Smooth muscle cell (in vitro differentiated cells): ENCODE data around the gene UQCRH. TPM values are rescaled to one million over a fixed set of nuclear protein-coding genes. Genes with fewer than 3 reads are reported as not detected.
A peak's percentile ranks its signal among the peaks of the same experiment; 100 is the strongest.

Source experiments
- DNase-seq: peaks from one replicate; lab custom pipeline; 2025; ENCODE audit not compliant: unreplicated experiment; lab: John Stamatoyannopoulos, UW
- H2AFZ ChIP-seq: fragments of 200-600 bp; sonication (generic); 2 replicates; pipeline ENCODE4 v1.6.0; 2016; ENCODE audit warnings: antibody characterized with exemption, low read depth, mild to moderate bottlenecking
- H3F3A ChIP-seq: fragments of 200-600 bp; sonication (generic); 2 replicates; pipeline ENCODE4 v1.6.0; 2017; ENCODE audit warnings: antibody characterized with exemption, low read depth
- H3K27ac ChIP-seq: fragments of 200-600 bp; sonication (generic); 2 replicates; pipeline ENCODE4 v1.5.1; 2016; ENCODE audit warnings: low read depth, mild to moderate bottlenecking
- H3K27me3 ChIP-seq: fragments of 200-600 bp; sonication (generic); 2 replicates; pipeline ENCODE4 v1.6.1; 2016; ENCODE audit warnings: low read depth, mild to moderate bottlenecking
- H3K36me3 ChIP-seq: fragments of 200-600 bp; sonication (generic); 2 replicates; pipeline ENCODE4 v1.5.1; 2016; ENCODE audit warnings: low read depth
- H3K4me1 ChIP-seq: fragments of 200-600 bp; sonication (generic); 2 replicates; pipeline ENCODE4 v1.5.1; 2016; ENCODE audit warnings: low read depth
- H3K4me2 ChIP-seq: fragments of 200-600 bp; sonication (generic); 2 replicates; pipeline ENCODE4 v1.6.0; 2016; ENCODE audit warnings: mild to moderate bottlenecking
- H3K4me3 ChIP-seq: fragments of 200-600 bp; sonication (generic); 2 replicates; pipeline ENCODE4 v1.5.1; 2016; ENCODE audit warnings: mild to moderate bottlenecking
- H3K79me2 ChIP-seq: fragments of 200-600 bp; sonication (generic); 2 replicates; pipeline ENCODE4 v1.6.0; 2016; ENCODE audit warnings: low read depth, mild to moderate bottlenecking
- H3K9ac ChIP-seq: fragments of 200-600 bp; sonication (generic); 2 replicates; pipeline ENCODE4 v1.6.0; 2016; ENCODE audit warnings: low read depth
- H3K9me3 ChIP-seq: fragments of 200-600 bp; sonication (generic); replicated peaks from 2 replicates; pipeline ENCODE4 v1.5.1; 2016; ENCODE audit warnings: low read depth
- H4K20me1 ChIP-seq: fragments of 200-600 bp; sonication (generic); 2 replicates; pipeline ENCODE4 v1.6.0; 2016; ENCODE audit warnings: low read depth
- CTCF ChIP-seq: fragments of 200-600 bp; sonication (generic); IDR thresholded peaks from 2 replicates; pipeline ENCODE4 v1.5.1; 2017; ENCODE audit warnings: borderline replicate concordance, mild to moderate bottlenecking, antibody characterized with exemption; ENCODE audit not compliant: insufficient read depth, poor library complexity, severe bottlenecking
- WGBS: methylation state at CpG from one replicate; pipeline ENCODE4 v1.1.7; 2016; ENCODE audit warnings: low lambda C conversion rate; 5-methylcytosine and 5-hydroxymethylcytosine counted together
- polyA plus RNA-seq: library from polyadenylated mRNA; unstranded; fragments of >200 nt; fragmentation: Nextera tagmentation; extraction: Ambion mirVana; gene quantifications from 2 replicates; pipeline ENCODE4 v1.2.1, GENCODE V29; 2016
- total RNA-seq: library from RNA; depleted of rRNA; stranded (reverse); fragments of >200 nt; gene quantifications from 2 replicates; pipeline ENCODE4 v1.2.3, GENCODE V29; 2014

UQCRH gene
- total and polyA plus RNA-seq, 2 experiments from 2014 or later: 284 to 652 TPM

GRCh38 chr1:46289976-46290375 is 13.5 kb upstream of the UQCRH start:
- Histone ChIP-seq H3K9ac (no peak overlapping the region), H3K4me2 (no peak overlapping the region), H3K4me1 (no peaks in the 10 kb centered on the region), H3K27ac (no peak overlapping the region), H4K20me1 (peaks cover 21% of the 10 kb centered on the region), H3F3A (no peaks in the 10 kb centered on the region), H2AFZ (no peak overlapping the region), H3K36me3 (peaks cover 9% of the 10 kb centered on the region), H3K9me3 (no peaks in the 10 kb centered on the region), H3K79me2 (peaks cover 18% of the 10 kb centered on the region), H3K4me3 (no peak overlapping the region), H3K27me3 (no peaks in the 10 kb centered on the region)
- TF ChIP-seq CTCF: no peak
- 88% methylated on average over 4 of the region's 4 CpGs for WGBS
- DNase-seq: no peak

DNA sequence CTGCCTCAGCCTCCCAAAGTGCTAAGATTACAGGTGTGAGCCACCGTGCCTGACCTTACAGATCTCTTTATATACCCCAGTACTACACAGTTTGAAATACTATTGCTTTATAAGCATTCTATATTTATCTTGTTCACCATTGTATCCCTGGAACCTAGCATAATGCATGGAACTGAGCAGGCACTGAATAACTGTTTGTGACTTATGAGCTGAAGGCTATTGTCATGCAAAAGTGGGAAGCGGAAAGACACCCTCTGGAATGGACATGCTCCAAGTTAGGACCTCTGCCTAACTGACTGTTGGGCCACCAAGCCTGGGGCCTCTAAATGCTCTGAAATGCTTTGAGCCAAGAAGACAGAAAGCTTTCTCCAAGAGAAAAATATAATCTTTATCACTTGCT is 8.2 kb upstream of the UQCRH start:
- no peaks in the 10 kb centered on the region for H3K27me3 ChIP-seq
- 99% methylated on average over 2 of the region's 2 CpGs for WGBS
- H4K20me1 ChIP-seq: peaks cover 51% of the 10 kb centered on the region
- no peak overlapping the region for H3K9ac ChIP-seq
- no peak for DNase-seq
- no peak for TF ChIP-seq CTCF
- H3F3A ChIP-seq: peaks cover under 1% of the 10 kb centered on the region
- H3K4me3 ChIP-seq: no peak overlapping the region
- H3K4me1 ChIP-seq: peaks cover 2% of the 10 kb centered on the region
- H3K79me2 ChIP-seq: peaks cover 61% of the 10 kb centered on the region
- no peak overlapping the region for H3K4me2 ChIP-seq
- no peak overlapping the region for H3K27ac ChIP-seq
- H3K9me3 ChIP-seq: no peaks in the 10 kb centered on the region
- H3K36me3 ChIP-seq: peaks cover 16% of the 10 kb centered on the region
- no peak overlapping the region for H2AFZ ChIP-seq

GRCh38 chr1:46298387-46298786 is 5.1 kb upstream of the UQCRH start:
- TF ChIP-seq CTCF: no peak
- Histone ChIP-seq H4K20me1 (peaks cover 62% of the 10 kb centered on the region), H3K27ac (peak overlapping the region; percentile 15), H3F3A (peaks cover 9% of the 10 kb centered on the region), H3K9me3 (no peaks in the 10 kb centered on the region), H3K27me3 (no peaks in the 10 kb centered on the region), H3K4me3 (no peak overlapping the region), H3K9ac (no peak overlapping the region), H3K79me2 (peaks cover 85% of the 10 kb centered on the region), H3K4me2 (no peak overlapping the region), H3K4me1 (peaks cover 14% of the 10 kb centered on the region), H2AFZ (no peak overlapping the region), H3K36me3 (peaks cover 16% of the 10 kb centered on the region)
- DNase-seq: no peak

DNA sequence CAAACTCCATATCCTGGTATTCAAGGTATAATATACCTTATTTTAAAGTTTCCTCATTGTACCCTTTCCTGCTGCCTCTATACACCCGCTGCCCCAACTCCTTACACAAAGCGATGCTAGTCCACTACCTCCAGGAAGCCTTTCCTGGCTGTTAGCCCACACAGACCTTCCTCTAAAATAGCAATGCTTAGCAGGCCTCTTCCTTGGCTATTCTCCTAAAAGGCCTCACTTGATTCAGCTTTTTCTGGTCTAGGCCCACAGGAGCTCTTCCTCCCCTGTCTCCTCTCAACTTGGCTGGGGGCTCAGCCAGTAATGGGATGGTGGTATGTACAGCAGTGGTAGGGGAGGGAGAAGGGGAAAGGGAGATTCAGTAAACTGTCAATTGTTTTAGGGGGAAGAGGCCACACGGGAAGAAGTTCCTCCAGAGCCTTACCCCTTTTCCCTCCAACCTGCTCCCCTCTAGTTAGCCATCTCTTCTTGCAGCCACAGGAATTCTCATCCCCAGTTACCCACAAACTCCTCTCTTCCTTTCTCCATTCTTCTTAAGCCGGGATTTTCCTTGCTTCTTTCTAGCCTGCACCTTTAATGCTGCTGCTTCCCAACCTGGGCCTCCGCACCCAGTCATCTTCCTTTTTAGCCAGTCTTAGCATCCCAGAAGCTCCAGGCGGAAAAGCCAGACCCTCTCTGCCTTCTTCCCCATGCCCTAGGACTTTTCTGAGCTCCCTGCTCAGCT is 2.7 kb upstream of the UQCRH start:
- DNase-seq: no peak
- Histone ChIP-seq H3K4me1 (peaks cover 23% of the 10 kb centered on the region), H3F3A (peaks cover 9% of the 10 kb centered on the region), H3K27ac (peak overlapping the region; percentile 89), H3K9me3 (no peaks in the 10 kb centered on the region), H3K36me3 (peaks cover 2% of the 10 kb centered on the region), H4K20me1 (peaks cover 73% of the 10 kb centered on the region), H3K79me2 (peaks cover 87% of the 10 kb centered on the region), H3K27me3 (no peaks in the 10 kb centered on the region), H3K4me2 (peak overlapping the region; percentile 96), H3K9ac (peak overlapping the region; percentile 99), H3K4me3 (peak overlapping the region; percentile 79), H2AFZ (no peak overlapping the region)
- 57% methylated on average over 6 of the region's 6 CpGs for WGBS
- TF ChIP-seq CTCF: no peak
